GM18505 (cell line): ENCODE data around the gene CDK8.
"Not testable (repeated sequence)": the region's sequence is repeated elsewhere in the genome, so short reads cannot be mapped to it uniquely, and the experiment has no call there.

Experiments used
- ATAC-seq: cut with Tn5 transposase; IDR thresholded peaks from one replicate; pipeline ENCODE4 v1.9.1; 2021; ENCODE audit not compliant: unreplicated experiment
- POLR2A ChIP-seq: IDR thresholded peaks from 4 replicates; pipeline ENCODE4 v1.6.1; 2011; ENCODE audit warnings: borderline replicate concordance; ENCODE audit not compliant: insufficient read depth, insufficient read length; ENCODE audit errors: extremely low read depth

CDK8 gene

DNA sequence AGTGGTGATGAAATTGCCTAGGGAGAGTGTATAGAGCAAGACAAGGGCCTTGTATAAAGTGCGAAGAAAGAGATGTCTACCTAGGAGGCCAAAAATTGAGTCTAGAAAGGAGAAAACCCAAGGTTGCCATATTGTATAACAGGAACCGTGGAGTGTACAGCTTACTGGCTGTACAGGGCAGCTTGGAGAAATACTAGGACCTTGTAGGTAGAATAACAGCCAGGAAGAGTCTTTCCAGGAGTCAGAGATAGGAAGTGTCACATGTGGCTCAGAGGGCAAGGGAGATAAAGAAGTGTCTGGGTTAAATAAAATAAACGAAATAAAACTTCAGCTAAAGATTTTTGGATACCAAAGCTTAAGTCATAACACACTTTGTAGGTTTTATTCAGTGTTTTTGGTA, 12.4 kb downstream of the CDK8 start:
- no peak for ATAC-seq

DNA sequence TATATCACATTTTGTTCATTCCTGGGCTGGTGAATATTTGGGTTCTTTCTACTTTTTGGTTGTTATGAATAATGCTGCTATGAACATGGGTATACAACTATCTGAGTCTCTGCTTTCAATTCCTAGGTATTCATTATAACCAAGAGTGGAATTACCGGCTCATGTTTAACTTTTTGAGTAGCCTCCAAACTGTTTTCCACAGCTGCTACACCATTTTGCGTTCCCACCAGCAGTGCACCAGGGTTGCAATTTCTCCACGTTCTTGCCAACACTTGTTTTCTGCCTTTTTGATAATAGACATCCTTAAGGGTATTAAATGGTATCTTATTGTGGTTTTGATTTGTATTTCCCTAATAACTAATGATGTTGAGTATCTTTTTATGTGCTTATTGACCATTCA, 16.8 kb downstream of the CDK8 start:
- no peak for TF ChIP-seq POLR2A
- no peak for ATAC-seq

More for the DNA sequence above, 12.4 kb downstream of the CDK8 start:
- TF ChIP-seq POLR2A = no peak

GRCh38 chr13:26272621-26273020, 18.7 kb downstream of the CDK8 start:
- TF ChIP-seq POLR2A = no peak
- ATAC-seq = no peak

DNA sequence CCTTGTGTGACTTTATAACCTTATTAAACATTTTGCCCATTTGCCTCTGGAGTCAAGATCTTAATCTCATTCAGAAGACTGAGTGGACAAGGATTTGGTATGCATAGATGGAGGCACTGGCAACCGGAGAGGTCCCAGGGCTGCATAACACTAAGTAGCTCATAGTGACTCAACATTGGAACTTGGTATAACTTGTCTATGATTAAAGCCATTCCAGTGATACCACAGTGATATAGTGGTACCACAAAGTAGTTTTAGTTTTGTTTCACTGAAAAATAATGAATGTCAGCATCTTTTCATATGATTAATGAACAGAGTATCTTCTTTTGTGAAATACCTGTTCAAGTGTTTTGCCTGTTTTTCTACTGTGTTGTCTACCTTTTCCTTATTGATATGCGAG, 26.4 kb downstream of the CDK8 start:
- TF ChIP-seq POLR2A = no peak
- ATAC-seq = no peak

DNA sequence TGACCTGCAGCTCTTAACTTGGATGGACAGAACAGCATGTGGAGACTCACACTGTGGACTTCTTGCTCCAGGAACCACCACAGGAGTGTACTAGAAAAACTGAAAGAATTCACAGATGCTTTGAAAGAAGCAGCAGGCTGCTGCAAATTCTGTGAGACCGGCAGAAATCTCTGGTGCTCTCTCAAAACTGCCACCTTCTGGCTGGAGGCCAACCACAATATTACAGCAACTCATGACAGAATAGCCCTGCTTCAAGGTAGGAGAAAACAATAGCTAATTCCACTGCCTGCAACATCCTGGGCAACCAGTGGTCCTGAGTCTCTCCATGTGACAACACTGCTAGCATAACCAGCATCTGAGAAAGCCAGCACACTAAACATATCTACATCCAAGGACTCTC, 26.9 kb downstream of the CDK8 start:
- ATAC-seq = no peak
- TF ChIP-seq POLR2A = no peak

DNA sequence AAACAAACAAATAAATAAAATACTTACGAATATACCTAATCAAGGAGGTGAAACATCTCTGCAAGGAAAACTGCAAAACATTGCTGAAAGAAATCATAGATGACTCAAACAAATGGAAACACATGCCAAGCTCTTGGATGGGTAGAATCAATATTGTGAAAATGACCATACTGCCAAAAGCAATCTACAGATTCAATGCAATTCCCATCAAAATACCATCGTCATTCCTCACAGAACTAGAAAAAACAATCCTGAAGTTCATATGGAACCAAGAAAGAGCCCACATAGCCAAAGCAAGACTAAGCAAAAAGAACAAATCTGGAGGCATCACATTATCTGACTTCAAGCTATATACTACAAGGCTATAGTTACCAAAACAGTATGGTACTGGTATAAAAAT, 32.0 kb downstream of the CDK8 start:
- ATAC-seq = not testable (repeated sequence)

GRCh38 chr13:26288838-26289237, 34.9 kb downstream of the CDK8 start:
- not testable (repeated sequence) for ATAC-seq

- no peak for ATAC-seq
- TF ChIP-seq POLR2A = no peak
These were observed 41.9 kb downstream of the CDK8 start for GRCh38 chr13:26295812-26296211.

DNA sequence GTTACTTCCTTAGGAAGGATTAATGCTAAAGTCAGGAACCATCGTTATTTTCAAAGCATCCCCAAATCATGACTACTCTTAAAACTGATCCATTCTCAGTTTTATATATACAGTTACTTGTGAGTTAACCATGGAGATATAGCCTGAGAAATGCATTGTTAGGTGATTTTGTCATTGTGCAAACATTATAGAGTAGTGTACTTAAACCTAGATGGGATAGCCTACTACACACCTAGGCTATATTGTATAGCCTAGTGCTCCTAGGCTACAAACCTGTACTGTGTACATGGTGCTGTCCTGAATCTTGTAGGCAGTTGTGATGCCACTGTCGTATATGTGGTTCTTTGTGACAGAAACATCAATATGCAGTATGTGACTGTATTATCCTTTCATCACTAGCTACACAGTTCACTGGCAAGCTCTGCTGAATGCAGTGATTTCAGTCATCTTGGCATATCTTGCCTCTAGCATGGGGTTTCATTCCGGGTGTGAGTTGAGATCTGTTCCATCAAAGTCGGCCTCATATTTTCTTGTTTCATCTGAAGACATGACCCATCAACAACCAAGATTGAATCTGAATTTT, 45.3 kb downstream of the CDK8 start:
- no peak for TF ChIP-seq POLR2A
- ATAC-seq = no peak

DNA sequence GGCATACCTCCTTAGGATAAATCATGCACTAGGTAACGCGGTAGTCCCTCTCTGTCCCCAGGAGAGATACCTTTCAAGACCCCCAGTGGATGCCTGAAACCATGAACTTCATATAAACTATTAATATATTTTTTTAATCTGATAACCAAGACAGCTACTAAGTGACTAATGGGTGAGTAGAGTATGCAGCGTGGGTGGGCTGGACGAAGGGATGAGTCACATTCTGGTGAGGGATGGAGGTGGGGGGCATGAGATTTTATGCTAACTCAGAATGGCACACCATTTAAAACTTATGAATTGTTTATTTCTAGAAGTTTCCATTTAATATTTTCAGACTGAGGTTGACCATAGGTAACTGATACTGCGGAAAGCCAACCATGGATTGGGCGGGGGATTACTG, 46.2 kb downstream of the CDK8 start:
- TF ChIP-seq POLR2A = no peak
- ATAC-seq = no peak

- TF ChIP-seq POLR2A = no peak
- no peak for ATAC-seq
These were observed 51.7 kb downstream of the CDK8 start for GRCh38 chr13:26305676-26306075.

DNA sequence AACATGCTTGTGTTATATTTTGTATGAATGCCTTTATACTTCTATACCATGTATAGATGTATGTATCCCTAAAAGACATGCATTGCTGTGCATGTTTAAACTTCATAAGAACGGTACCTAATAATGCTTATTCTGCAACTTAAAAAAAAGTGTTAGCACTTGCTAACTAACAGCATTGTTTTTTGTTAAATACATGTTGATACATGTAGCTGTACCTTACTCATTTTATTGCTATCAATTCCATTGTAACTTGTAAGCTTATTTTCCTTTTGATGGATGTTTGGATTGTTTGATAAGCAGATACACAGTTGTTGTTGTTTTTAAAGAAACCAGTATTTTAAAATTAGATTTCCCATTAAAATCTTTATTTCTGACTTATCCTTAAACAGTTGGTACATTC, 53.8 kb downstream of the CDK8 start:
- ATAC-seq = no peak
- no peak for TF ChIP-seq POLR2A

- no peak for ATAC-seq
- no peak for TF ChIP-seq POLR2A
These were observed 54.3 kb downstream of the CDK8 start for GRCh38 chr13:26308250-26308649.

- no peak for TF ChIP-seq POLR2A
- ATAC-seq = no peak
These were observed 54.9 kb downstream of the CDK8 start for GRCh38 chr13:26308836-26309235.

DNA sequence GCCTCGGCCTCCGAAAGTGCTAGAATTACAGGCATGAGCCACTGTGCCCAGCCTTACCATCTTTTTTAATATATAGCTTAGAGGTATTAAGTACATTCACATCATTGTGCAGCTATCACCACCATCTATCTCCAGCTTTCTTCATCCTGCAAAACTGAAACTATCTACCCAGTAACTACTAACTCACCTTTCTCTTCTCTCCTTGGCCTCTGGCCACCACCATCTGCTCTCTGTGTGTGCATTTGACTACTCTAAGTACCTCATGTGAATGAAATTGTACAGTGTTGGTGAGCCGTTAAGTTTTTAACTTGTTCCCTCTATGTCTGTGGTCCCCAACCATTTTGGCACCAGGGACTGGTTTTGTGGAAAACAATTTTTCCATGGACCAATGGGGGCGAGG, 56.1 kb downstream of the CDK8 start:
- no peak for ATAC-seq
- no peak for TF ChIP-seq POLR2A
